AG09319 (cell line): Measurements from ENCODE around the gene PRRG2.

Experiments
- DNase-seq: peaks from one replicate; pipeline ENCODE4 v3.0.0-alpha.2; 2010; ENCODE audit warnings: low read depth; ENCODE audit errors: extremely low read depth
- CTCF ChIP-seq: IDR thresholded peaks from 2 replicates; pipeline ENCODE4 v1.5.1; 2011; ENCODE audit warnings: low read depth, mild to moderate bottlenecking, inconsistent platforms, low read length, moderate library complexity

The PRRG2 gene

GRCh38 chr19:49637821-49638738 is 57.0 kb downstream of the PRRG2 start:
- TF ChIP-seq CTCF: no peak
- DNase-seq: peak; percentile 51

- TF ChIP-seq CTCF: no peak
- no peak for DNase-seq
Observed at GRCh38 chr19:49639401-49640112, 58.4 kb downstream of the PRRG2 start.

- no peak for TF ChIP-seq CTCF
- peak; percentile 100 for DNase-seq
Observed at GRCh38 chr19:49640113-49640898, 59.2 kb downstream of the PRRG2 start, which contains the start of gene RRAS. Gene RRAS, minus strand, starts transcription at chr19:49640143. Its CDS starts 45 bp downstream, at chr19:49640098.
